GM20431 (cell line): ENCODE measurements around the gene VSIG8.

Experiments used
- in situ Hi-C: fragments of 300-500 bp; cut with MseI, MboI; formaldehyde crosslinking; loops from one replicate; pipeline ENCODE4 v1.15.0; 2020; ENCODE audit warnings: low sequenced_read_pairs; ENCODE audit not compliant: unreplicated experiment

Gene VSIG8

DNA sequence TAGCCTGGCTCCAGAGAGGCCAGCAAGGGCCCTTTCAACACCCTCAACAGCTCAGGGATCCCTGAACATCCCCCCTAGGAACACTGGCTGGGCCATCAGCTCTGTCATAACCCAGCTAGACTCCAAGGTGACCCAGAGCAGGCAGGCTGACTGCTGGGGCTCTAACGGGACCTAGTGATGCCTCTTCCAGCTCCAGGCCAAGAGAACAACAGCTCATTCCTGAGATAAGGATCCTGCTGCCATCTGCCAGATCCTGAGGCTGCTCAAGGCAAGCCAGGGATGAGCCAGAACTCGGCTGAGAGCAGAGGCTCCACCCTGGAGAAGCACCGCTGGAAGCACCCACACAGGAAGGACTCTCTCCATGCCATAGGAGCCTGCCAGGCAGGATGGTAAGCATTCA, 2.0 kb downstream of the VSIG8 start:
- in situ Hi-C loops, result no loop called here

DNA sequence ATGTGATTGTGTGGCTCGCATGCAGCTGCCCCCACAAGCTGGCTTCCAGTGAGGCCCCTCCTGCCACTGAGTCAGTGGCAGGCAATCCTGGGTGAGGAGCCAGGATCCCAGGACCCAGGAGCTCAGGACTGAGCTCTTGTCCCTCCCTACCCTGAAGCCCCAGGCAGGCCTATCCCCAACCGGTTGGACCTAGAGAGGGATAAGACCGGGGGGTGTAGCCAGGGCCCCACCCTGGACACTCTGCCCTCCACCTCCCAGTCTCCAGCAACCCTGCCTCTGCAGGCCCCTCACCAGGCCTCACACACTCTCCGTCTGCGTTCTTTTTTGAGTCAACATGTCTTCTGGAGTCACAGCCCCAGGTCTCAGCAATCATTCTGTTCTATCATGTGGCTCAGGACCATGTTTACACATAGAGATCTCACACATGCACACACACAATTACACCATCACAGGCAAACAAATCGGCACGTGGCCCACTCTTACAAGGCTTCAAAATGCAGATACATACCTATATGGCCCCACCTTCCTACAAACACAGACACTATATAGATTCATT, 2.6 kb downstream of the VSIG8 start:
- in situ Hi-C loops, result no loop called here

DNA sequence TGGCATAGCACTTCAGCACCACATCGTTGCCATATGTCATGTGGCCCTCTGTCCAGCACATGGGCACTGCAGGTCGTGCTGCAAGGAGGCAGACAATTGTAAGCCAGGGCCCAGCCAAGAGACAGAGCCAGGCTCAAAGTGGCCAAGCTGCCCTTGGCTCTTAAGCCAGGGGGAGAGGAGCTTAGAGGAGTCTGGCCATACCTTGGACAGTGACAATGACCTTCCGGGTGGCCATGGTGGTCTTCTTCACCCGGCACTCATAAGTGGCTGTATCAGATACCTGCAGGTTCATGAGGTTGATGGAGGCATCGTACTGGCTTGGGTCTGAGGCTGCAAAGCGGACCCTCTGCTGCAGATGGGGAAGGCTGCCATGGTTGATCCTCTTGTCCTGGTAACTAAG, 4.6 kb downstream of the VSIG8 start:
- in situ Hi-C loops, result no loop called here

DNA sequence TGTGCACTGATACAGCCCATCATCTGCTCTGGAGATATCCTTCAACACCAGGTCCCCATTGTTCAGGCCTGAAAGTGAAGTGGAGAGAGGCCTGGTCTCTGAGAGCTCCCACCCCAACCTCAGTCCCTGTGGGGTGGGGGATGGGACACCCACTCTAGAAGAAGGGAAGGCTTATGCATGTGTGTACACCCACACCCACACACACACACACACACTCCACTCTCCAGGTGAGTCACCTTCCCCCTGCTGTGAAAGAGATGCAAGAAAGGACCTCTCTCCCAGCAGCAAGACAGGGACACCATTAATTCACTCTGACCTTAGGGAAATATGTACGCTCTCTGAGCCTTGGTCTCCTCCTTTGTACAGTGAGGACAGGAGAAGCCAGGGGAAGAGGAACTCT, 5.9 kb downstream of the VSIG8 start:
- in situ Hi-C loops, result no loop called here

DNA sequence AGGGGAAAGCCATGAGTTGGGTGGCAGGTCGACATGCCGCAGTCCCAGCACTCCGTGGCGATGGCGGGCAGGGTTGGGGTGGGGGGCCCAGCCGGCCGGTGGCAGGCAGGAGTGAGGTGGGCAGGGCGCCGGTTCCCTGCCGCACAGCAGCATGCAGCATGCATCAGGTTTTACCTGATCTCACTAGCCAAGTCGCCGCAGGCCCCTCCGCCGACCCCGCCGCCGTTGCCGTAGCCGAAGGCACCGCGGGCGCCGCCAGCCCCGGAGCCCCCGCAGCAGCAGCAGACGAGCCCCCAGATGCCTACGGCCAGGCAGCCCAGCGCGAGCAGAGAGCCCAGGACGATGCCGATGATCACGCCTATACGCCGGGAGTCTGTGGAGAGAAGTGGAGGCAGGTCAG, 6.7 kb downstream of the VSIG8 start:
- in situ Hi-C loops, result no loop called here

DNA sequence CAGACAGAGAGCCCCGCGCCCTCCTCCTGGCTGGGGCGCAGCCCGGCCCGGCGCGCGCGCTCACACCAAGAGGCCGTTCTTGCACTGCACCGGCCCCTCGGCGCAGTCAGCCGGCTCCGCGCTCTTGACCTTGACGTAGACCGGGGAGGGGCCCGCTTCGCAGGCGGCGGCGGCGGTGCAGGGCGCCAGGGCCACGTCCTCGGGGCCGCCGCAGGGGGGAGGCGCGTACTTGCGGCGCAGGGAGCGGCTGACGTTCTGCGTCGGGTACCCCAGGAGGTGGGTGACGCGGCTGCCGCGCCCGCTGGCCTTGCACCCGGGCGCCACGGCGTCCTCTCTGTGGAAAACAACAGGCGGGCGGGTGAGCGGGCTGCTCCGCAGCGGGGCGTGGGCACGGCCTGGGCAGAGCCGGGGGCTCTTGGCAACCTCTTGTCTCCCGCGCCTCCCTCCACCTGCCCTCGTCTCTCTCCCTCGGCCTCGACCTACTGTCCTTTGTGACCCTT, 7.7 kb downstream of the VSIG8 start:
- in situ Hi-C loops, result no loop called here

DNA sequence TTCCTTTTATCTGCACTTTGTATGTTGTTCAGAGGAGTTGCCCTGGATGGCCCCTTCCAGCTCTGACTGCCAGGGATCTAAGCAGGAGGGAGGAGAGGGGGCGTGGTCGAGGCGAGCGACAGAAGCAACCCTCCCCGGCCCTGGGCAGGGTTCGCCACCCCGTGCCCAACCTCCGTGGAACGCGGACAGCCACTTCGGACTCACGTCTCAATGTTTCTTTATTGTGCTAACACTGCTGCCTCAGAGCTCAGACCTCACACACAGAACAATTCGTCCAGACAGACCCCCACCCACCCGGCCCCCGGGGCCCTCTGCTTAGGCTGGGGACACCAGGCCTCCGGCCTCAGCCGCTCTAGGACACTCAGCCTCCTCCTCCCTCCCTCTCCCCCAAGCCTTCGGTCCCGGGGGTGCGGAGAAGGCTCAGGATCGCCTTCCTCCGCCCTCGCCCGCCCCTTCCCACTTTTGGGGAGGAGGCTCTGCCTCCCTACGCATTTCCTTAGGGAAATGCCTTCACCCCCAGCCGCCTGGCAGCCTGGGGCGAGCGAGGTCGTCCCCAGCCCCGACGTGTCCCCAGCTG, 8.3 kb downstream of the VSIG8 start:
- in situ Hi-C loops, result no loop called here

DNA sequence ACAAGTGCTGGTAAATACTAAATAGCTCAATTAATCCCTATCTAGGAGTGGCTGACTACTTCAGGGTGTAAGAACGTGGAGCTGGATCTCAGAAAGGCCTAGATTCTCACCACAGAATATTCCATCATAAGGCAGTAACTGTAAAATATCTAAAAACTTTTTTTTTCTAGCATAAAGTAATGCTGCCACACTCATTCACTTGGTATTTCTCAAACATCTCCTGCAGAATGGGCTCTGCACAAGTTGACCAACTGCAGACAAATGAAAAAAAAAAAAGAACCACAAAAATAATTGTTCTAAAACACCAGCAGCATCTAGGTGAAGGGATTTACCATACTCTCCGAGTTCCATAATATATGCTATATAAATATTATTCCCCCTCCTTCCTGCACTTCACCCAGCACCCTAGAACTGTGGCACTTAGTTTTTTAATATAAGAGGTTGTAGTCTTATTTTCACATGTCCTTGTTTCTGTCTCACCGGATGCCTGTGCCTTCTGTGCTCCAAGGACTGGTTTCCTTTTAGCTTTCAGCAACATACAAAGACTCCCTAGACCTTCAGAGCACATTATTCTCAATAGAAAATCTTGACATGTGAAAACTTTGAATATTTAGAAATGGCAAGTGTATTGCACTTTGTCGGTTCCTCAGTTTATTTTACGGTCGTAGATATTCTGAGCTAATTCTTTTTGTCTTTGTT, 8.9 kb downstream of the VSIG8 start:
- in situ Hi-C loops, result no loop called here

DNA sequence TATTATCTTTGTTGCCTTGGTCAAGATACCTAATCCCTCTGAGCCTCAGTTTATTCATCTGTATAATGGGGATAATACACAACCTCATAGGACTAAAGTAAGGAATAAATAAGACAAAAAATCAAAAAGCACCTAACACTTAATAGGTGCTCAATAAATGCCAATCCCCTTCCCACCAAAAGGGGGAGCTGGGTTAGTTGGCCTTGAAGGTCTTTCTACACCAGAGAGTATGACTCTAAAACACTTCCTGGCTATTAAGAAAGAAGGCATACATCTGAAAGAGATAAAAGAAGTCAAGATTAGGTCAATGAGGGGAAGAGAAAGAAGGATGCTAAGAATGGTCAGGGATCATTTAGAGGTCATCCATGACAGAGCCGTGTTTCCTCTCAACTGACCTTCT, 11.1 kb downstream of the VSIG8 start:
- in situ Hi-C loops, result no loop called here

DNA sequence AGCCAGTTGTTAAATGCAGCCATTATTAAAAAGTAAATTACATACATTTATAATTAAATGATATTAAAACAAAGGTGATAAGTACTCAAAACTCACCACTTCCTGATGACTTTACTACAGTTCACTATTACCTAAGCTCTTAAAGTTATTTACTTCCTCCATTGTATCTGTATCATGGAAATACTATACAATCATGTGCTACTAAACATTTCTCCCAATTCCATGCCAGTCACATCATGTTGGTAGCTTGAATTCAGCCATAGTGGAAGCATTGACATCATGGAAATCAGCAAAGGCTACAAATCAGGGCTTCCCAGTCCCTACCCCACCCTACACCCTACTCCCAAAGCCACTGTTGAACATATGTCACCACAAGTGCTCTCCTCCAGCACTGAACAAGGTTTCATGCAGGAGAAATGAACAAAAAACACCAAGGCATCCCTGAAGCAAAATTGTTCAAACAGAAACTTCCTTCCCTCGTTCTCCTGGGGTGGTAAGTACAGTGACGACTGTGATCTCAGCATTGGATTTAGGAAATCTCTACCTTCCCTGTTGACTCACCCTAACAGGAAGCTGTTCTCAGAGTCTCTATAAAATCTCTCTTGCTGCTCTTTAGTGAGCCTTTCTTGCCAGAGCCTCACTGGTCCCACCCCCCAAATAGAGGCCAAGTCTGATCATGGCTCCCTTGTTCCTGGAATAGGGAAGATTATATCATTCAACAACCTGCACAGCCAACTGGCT, 12.7 kb downstream of the VSIG8 start:
- in situ Hi-C loops, result no loop called here

DNA sequence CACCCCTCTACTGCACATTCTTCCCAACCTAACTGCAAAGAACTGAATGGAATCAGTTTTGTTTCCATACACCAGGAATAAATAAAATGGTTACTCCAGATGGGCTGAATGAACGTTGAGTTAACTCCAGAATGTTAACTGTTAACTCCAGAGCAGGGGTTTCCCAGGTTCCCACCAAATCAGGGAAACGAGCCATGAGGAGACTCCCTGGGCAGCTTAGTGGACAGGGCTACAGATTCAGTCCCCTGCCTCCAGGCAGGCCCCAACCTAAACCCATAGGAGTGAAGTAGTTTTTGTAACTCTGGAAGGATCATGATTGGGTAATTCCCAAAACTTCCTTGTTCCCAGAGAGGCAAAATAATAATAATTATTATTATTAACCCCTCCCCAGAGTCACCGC, 14.1 kb downstream of the VSIG8 start:
- in situ Hi-C loops, result no loop called here

DNA sequence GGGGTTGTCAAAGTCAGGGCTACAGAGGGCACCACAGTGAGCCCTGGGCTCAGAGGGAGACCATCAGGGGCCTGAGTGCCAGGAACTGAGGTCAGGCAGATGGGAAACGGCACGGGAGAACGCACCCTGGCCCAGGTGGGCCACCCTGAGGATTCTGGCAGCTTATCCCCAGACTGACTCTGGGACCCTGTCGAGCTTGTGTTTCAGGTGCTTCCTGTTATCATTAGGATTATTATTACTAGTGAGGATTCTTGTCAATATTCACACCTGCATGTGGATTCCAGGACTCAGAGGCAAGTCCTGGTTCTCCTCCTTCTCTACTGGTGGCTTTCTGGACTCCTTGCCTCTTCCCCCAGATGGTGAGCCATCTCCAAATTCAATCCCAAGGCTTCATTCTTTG, 15.2 kb downstream of the VSIG8 start:
- in situ Hi-C loops, result no loop called here

DNA sequence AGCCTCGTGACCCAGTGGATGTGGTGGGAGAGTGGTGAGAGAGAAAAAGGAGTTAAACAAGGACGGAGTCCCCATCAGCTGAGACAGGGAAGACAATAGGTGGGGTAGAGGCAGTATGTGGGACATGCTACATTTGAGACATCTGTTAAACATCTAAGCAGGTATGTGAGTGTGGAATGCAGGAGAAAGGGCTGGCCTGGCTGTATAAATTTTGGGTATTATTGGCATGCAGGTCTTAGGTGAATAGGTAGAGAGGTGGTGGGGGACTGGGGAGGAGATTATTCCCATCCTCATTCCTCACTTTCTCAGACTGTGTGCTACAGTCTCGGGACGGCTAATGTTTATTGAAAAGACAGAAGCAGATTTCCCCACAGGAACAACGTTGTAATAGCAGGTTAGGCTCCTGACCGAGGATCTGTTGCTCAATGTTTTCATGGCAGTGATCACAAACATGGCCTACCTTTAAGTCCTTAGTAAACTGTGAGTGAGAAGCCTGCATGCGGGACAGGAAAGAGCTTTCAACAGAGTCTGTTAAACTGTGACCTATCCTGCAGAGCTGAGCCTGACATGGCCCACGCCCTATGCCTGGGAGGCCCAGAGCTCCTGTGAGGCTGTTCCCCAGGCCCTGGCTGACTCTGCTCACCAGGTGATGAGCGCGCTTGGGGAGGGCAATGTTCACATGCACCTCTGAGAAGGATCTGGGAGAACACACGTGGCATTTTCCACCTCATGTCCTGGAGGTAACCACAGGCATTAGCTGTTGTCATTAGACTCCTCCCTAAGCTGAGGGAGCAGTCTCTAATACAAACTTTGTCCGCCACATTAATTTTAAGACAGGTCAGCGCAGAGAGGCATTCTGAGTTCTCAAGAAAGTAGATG, 16.5 kb downstream of the VSIG8 start:
- in situ Hi-C loops, result no loop called here

DNA sequence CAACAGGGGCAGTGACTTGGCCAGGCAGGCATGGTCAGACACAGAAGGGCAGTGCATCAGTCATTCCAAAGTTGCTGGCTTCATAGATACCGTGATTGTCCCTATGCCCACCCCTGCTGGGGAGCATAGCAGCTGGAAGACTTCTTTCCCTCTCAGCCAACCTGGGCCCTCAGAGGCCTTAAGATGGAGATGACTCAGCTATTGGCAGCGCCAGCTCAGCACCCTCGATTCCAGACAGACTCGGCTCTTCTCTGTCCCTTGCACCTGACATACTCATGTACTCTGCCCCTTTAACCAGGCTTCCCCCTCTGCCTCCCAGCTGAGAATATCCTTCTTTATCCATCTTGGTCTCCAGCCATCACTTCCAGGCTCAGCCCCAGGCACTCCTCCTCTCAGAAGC, 19.0 kb downstream of the VSIG8 start:
- in situ Hi-C loops, result no loop called here

DNA sequence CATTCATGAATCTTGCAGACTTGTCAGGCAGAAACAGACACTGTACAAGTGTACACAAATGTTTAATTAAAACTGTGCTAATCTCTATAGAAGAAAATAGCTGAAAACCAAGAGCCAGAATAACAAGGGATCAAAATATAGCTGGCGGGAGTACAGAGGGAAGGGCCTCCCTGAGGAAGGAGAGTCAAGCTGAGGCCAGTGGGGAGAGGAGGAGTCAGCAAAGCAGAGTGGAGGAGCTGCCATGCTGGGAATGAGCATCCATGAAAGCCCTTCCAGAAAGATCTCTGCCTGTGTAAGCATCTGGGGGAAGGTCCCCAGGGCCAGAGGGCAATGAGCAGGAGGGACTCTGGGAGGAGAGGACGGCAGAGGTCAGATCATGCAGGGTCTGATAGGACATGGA, 20.7 kb downstream of the VSIG8 start:
- in situ Hi-C loops, result no loop called here

DNA sequence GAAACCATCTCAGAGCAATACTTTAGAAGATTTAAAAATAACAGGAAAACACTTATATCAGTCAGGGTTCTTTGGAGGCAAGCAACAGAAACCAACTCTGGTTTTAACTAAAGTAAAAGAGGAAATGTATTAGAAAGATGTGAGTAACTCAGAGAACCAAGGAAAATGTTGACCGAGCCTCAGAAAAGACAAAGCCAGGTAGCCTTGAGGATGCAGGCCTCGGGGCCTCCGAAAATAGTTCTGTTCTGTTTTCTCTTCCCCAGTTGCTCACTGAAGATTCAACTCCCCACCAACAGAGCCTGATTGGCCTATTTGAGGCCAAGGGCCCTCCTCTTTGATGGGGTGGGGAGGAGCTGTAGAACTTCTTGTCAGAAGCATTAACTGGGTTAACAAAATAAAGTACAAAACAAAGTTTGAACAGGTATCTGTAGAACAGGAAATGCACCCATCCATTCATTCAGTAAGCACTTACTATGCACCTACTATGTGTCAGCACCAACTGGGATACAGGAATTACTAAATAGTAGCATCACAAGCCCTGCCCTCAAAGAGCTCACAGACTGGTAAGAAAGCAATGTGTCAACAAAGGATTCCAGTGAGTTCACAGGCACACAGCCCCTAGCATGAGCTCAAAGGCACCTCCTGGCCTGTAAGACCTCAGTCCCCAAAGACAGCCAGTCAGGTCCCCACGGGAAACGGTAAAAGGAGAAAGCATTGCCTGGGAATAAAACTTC, 23.2 kb downstream of the VSIG8 start:
- in situ Hi-C loops, result no loop called here

DNA sequence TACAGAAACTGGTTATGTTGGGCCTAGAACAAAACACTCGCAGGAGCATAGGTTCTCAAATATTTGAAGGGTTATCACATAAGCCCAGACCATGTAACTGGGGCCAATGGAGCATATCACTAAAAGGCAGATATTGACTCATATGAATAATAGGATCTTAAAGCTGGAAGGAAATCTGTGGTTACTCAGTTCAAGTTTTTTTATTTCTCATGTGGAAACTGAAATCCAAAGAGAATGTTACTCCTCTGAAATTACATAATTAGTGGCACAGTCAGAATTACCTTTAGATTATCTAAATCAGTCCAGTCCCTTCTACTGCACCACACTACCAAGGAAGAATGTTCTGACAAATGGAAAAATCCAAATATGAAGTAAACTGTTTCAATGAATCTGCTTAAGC, 23.7 kb downstream of the VSIG8 start:
- in situ Hi-C loops, result no loop called here

DNA sequence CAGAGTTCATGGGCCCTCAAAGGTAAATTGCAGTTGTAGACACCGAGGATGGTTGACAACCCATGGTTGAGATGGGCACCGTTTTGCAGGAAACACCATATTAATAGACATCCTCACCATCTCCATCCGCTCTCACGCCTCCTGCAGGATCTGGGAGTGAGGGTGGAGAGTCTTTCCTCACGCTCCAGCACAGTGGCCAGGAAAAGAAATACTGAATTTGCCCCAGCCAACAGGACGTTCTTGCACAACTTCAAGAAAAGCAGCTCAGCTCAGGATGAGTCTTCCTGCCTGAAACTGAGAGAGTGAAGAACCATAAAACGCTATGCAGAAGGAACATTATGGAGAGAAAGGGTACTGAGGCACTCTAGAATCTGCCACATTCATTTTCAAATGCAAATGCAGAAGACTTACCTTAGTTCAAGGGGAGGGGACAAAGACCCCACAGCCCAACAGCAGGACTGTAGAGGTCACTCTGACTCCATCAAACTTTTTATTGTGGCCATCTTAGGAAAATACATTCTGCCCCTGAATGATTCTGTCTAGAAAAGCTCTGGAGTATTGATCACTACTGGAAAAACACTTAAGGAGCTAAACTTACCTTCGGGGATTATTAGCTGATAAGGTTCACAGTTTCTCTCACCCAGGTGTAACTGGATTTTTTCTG, 26.5 kb downstream of the VSIG8 start:
- in situ Hi-C loops, result no loop called here

DNA sequence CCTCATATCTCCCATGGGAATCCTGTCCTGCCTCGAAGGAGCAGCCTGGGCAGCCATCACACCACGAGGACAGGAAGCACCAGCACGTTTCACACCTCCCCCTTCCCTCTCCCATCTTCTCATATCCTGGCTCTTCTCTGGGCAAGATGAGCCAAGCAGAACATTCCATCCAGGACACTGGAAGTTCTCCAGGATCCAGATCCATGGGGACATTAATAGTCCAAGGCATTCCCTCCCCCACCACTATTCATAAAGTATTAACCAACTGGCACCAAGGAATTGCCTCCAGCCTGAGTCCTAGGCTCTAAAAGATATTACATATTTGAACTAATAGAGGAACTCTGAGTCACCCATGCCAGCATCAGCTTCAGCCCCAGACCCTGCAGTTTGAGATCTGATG, 27.1 kb downstream of the VSIG8 start:
- in situ Hi-C loops, result no loop called here
